A549 (cell line): ENCODE measurements around the gene DHRS7B. TPM values are rescaled to one million over a fixed set of nuclear protein-coding genes. Genes with fewer than 3 reads are reported as not detected.
"Not testable (repeated sequence)": the region's sequence is repeated elsewhere in the genome, so short reads cannot be mapped to it uniquely, and the experiment has no call there.

Experiments used
- ATAC-seq, 2 experiments: fragments of 200-7000 bp in 1 of 2; fragments of >200 bp in 1 of 2; cut with Nextera tagmentation in 1 of 2; cut with Tn5 transposase in 1 of 2; 3 replicates each; pipeline versions ENCODE4 v1.8.0 to v1.9.1; 2018 to 2020; ENCODE audit warnings: mild to moderate bottlenecking in 1 of 2, moderate library complexity in 1 of 2
- CTCF ChIA-PET: fragments of 300-600 bp; sonication (Branson Sonifier 250); formaldehyde crosslinking; extraction: SDS; loops from one replicate; lab custom pipeline; 2021; ENCODE audit warnings: antibody characterized with exemption, inconsistent platforms; lab: Yijun Ruan, JAX
- POLR2A ChIA-PET: fragments of 350-600 bp; formaldehyde crosslinking; extraction: SDS; loops from one replicate; lab custom pipeline; 2021; ENCODE audit warnings: antibody characterized with exemption, inconsistent platforms; lab: Yijun Ruan, JAX
- DNase-seq, 2 experiments: peaks; one replicate each; pipeline versions ENCODE4 v3.0.0 to v3.0.0-alpha.2; 2011 to 2016; ENCODE audit warnings: low read depth in 1 of 2, low spot score in 1 of 2
- FAIRE-seq: peaks from 2 replicates; lab custom pipeline; 2011; peaks lifted over from hg19 to GRCh38; lab: Jason Lieb, UNC
- H3K27ac ChIP-seq, 2 experiments: fragments of >200 bp; sonication (Bioruptor Twin); formaldehyde crosslinking; 3 replicates each; pipeline ENCODE4 v1.5.1; 2016 to 2017
- H3K4me1 ChIP-seq: fragments of >200 bp; sonication (Bioruptor Twin); formaldehyde crosslinking; 3 replicates; pipeline ENCODE4 v1.6.1; 2016
- H3K4me2 ChIP-seq: fragments of >200 bp; sonication (Bioruptor Twin); formaldehyde crosslinking; 3 replicates; pipeline ENCODE4 v1.6.1; 2016
- H3K4me3 ChIP-seq: fragments of >200 bp; sonication (Bioruptor Twin); formaldehyde crosslinking; 3 replicates; pipeline ENCODE4 v1.5.1; 2016
- H3K9me3 ChIP-seq: fragments of >200 bp; sonication (Bioruptor Twin); formaldehyde crosslinking; 3 replicates; pipeline ENCODE4 v1.6.1; 2016
- JUNB ChIP-seq: fragments of >200 bp; sonication (Bioruptor Twin); formaldehyde crosslinking; IDR thresholded peaks from 2 replicates; pipeline ENCODE4 v1.6.1; 2016
- KDM1A ChIP-seq: fragments of 200-600 bp; sonication (generic); IDR thresholded peaks from 2 replicates; pipeline ENCODE4 v1.6.1; 2016; ENCODE audit warnings: low read depth, mild to moderate bottlenecking
- KDM5A ChIP-seq: fragments of 200-600 bp; sonication (generic); IDR thresholded peaks from 2 replicates; pipeline ENCODE4 v1.6.1; 2016; ENCODE audit warnings: antibody characterized with exemption, mild to moderate bottlenecking
- MYC ChIP-seq: IDR thresholded peaks from 2 replicates; pipeline ENCODE4 v1.6.1; 2012; ENCODE audit warnings: mild to moderate bottlenecking, inconsistent platforms, low read length, improper control_type of control experiment, borderline replicate concordance
- NPAS2 ChIP-seq: fragments of 250-450 bp; sonication (Bioruptor Pico); IDR thresholded peaks from 2 replicates; pipeline ENCODE4 v1.8.0; 2022; ENCODE audit warnings: mild to moderate bottlenecking, moderate library complexity, borderline replicate concordance
- NR3C1 ChIP-seq: fragments of >200 bp; sonication (Bioruptor Twin); formaldehyde crosslinking; IDR thresholded peaks from 3 replicates; pipeline ENCODE4 v1.6.1; 2017
- POLR2AphosphoS2 ChIP-seq: conservative IDR thresholded peaks from 2 replicates; pipeline ENCODE4 v1.6.1; 2012; ENCODE audit warnings: low read length, improper control_type of control experiment, inconsistent platforms
- RARB ChIP-seq: fragments of 250-450 bp; sonication (Bioruptor Pico); IDR thresholded peaks from 2 replicates; pipeline ENCODE4 v1.8.0; 2021; ENCODE audit warnings: mild to moderate bottlenecking, moderate library complexity
- SREBF2 ChIP-seq: fragments of 450-650 bp; IDR thresholded peaks from 2 replicates; pipeline ENCODE4 v1.6.1; 2014; ENCODE audit warnings: mild to moderate bottlenecking, moderate library complexity
- TP53 ChIP-seq: fragments of 250-450 bp; sonication (Bioruptor Pico); IDR thresholded peaks from 2 replicates; pipeline ENCODE4 v1.5.0; 2021; ENCODE audit warnings: mild to moderate bottlenecking, moderate library complexity
- WGBS: methylation state at CpG from one replicate; pipeline ENCODE4 v1.1.6; 2017; ENCODE audit errors: missing lambda C conversion rate; 5-methylcytosine and 5-hydroxymethylcytosine counted together
- polyA plus RNA-seq, 4 experiments: library from polyadenylated mRNA; depleted of rRNA in 3 of 4; stranded (reverse); fragments of >200 nt; fragmentation: RNase III in 1 of 4; extraction: RNeasy Plus Mini Kit Qiagen cat#74134 plus additional on column Dnase treatment in 1 of 4; gene quantifications; 2 replicates in 3 of 4; 3 replicates in 1 of 4; pipeline ENCODE4 v1.2.3, GENCODE V29; 2011 to 2017
- TF ChIP-seq, protein P1 (sequence below): fragments of 150-350 bp; IDR thresholded peaks from 2 replicates; pipeline ENCODE4 v1.6.1; 2014; ENCODE audit warnings: low read depth, mild to moderate bottlenecking, low read length
- TF ChIP-seq, protein P2 (sequence below): IDR thresholded peaks from 2 replicates; pipeline ENCODE4 v1.6.1; 2012
- TF ChIP-seq, protein P3 (sequence below): fragments of >200 bp; sonication (Bioruptor Twin); formaldehyde crosslinking; IDR thresholded peaks from 3 replicates; pipeline ENCODE4 v1.6.1; 2016
- TF ChIP-seq, protein P4 (sequence below): fragments of >200 bp; sonication (Bioruptor Twin); formaldehyde crosslinking; IDR thresholded peaks from 3 replicates; pipeline ENCODE4 v1.5.1; 2016

The DHRS7B gene
- polyA plus RNA-seq, 2 of the 4 experiments (the other 2 are of a cell fraction), result 23.6 to 25.4 TPM

DNA sequence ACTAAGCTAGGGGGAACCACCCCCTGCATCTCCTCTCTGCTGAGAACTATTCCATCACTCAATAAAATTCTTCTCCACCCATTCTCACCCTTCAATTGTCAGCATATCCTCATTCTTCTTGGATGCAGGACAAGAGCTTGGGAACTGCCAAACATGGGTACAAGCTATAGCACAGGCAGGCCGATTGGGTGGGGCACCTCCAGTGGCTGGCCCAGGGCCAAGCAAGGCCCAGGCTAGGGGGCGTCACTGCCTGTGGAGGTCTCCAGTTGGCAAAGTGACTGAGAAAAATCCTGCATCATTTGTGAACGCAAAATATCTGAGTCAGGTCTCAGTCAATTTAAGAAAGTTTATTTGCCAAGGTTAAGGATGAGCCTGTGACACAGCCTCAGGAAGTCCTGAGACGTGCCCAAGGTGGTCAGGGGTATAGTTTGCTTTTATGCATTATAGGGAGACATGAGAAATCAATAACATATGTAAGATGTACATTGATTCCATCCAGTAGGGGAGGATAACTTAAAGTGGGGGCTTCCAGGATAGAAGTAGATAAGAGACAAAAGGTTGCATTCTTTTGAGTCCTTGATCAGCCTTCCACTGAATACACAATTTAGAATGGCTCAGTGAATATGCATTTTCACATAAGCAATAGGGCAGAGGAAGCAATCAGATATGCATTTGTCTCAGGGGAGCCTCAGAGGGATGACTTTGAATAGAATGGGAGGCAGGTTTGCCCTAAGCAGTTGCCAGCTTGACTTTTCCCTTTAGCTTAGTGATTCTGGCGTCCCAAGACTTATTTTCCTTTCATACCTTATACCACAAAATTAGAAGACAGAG, 21.5 kb upstream of the DHRS7B start:
- Histone ChIP-seq H3K9me3 (no peaks in the 10 kb centered on the region), H3K4me1 (no peaks in the 10 kb centered on the region), H3K4me2 (no peak overlapping the region), H3K4me3 (no peak overlapping the region), H3K27ac (no peak overlapping the region)
- ChIA-PET CTCF (interaction anchor here (1.3 kb wide), 1 partner anchor 14 kb away, joined by 10 read pairs; no protein-coding TSS in a partner anchor), POLR2A (interaction anchor here (0.6 kb wide), 1 partner anchor 14 kb away, joined by 7 read pairs; no protein-coding TSS in a partner anchor)
- FAIRE-seq (no peak), DNase-seq (no peak), ATAC-seq (no peak)
- TF ChIP-seq KDM5A (no peak), SREBF2 (no peak), TP53 (CRISPR knock-in tag) (no peak), POLR2AphosphoS2 (no peak), NR3C1 (no peak), RARB (CRISPR knock-in tag) (no peak), KDM1A (no peak), NPAS2 (CRISPR knock-in tag) (no peak), MYC (no peak)
- TF ChIP-seq, protein P1, sequence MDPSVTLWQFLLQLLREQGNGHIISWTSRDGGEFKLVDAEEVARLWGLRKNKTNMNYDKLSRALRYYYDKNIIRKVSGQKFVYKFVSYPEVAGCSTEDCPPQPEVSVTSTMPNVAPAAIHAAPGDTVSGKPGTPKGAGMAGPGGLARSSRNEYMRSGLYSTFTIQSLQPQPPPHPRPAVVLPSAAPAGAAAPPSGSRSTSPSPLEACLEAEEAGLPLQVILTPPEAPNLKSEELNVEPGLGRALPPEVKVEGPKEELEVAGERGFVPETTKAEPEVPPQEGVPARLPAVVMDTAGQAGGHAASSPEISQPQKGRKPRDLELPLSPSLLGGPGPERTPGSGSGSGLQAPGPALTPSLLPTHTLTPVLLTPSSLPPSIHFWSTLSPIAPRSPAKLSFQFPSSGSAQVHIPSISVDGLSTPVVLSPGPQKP, result no peak
- TF ChIP-seq, protein P2, sequence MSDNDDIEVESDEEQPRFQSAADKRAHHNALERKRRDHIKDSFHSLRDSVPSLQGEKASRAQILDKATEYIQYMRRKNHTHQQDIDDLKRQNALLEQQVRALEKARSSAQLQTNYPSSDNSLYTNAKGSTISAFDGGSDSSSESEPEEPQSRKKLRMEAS, result no peak
- TF ChIP-seq, protein P3, sequence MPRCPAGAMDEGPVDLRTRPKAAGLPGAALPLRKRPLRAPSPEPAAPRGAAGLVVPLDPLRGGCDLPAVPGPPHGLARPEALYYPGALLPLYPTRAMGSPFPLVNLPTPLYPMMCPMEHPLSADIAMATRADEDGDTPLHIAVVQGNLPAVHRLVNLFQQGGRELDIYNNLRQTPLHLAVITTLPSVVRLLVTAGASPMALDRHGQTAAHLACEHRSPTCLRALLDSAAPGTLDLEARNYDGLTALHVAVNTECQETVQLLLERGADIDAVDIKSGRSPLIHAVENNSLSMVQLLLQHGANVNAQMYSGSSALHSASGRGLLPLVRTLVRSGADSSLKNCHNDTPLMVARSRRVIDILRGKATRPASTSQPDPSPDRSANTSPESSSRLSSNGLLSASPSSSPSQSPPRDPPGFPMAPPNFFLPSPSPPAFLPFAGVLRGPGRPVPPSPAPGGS, result no peak
- 41% methylated on average over 5 of the region's 5 CpGs for WGBS

DNA sequence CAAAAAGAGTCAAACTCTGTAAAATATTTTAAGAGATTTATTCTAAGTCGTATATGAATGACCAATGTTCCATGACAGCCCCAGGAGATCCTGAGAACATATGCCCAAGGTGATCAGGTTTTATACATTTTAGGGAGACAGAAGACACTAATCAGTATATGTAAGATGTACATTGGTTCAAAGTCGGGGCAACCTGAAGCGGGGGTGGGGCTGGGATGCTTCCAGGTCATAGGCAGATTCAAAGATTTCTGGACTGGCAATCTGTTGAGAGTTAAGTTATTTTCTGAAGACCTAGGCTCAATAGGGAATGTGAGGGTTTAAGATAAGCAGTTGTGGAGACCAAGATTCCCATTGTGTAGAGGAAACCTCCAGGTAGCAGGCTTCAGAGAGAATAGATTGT, 20.4 kb upstream of the DHRS7B start:
- H3K4me2 ChIP-seq, result no peak overlapping the region
- no peak overlapping the region for H3K4me3 ChIP-seq
- CTCF ChIA-PET, result interaction anchor here (0.7 to 1.3 kb wide), 2 partner anchors 13 to 73 kb away, joined by 4 to 10 read pairs; no protein-coding TSS in a partner anchor
- no peak for DNase-seq
- H3K27ac ChIP-seq, result no peak overlapping the region
- no peak for TF ChIP-seq JUNB
- TF ChIP-seq, protein P4, sequence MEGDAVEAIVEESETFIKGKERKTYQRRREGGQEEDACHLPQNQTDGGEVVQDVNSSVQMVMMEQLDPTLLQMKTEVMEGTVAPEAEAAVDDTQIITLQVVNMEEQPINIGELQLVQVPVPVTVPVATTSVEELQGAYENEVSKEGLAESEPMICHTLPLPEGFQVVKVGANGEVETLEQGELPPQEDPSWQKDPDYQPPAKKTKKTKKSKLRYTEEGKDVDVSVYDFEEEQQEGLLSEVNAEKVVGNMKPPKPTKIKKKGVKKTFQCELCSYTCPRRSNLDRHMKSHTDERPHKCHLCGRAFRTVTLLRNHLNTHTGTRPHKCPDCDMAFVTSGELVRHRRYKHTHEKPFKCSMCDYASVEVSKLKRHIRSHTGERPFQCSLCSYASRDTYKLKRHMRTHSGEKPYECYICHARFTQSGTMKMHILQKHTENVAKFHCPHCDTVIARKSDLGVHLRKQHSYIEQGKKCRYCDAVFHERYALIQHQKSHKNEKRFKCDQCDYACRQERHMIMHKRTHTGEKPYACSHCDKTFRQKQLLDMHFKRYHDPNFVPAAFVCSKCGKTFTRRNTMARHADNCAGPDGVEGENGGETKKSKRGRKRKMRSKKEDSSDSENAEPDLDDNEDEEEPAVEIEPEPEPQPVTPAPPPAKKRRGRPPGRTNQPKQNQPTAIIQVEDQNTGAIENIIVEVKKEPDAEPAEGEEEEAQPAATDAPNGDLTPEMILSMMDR, result no peak
- no peak for TF ChIP-seq SREBF2
- no peaks in the 10 kb centered on the region for H3K9me3 ChIP-seq
- ATAC-seq, result no peak
- no peak for FAIRE-seq
- no peaks in the 10 kb centered on the region for H3K4me1 ChIP-seq
- POLR2A ChIA-PET, result no interaction called here
- WGBS, result 47% methylated on average over 3 of the region's 3 CpGs

DNA sequence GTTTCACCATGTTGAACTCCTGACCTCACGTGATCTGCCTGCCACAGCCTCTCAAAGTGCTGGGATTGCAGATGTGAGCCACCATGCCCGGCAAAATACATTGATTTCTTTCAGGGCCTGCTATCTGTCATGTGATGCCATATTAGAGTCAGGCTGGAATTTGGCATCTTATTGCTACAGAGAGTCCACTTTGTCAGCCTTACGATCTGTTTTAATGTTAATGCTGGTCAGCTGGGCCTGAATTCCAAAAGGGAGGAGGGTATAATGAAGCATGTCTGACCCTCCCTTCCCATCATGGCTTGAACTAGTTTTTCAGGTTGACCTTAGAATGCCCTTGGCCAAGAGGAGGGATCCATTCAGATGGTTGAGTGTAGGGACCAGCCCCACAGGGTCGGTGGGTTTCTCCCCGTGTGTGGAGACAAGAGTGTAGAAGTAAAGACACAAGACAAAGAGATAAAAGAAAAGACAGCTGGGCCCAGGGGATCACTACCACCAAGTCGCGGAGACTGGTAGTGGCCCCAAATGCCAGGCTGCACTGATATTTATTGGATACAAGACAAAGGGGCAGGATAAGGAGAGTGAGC, 19.6 kb upstream of the DHRS7B start:
- FAIRE-seq, DNase-seq, ATAC-seq, H3K4me3 ChIP-seq, POLR2A ChIA-PET, H3K4me2 ChIP-seq, H3K9me3 ChIP-seq, CTCF ChIA-PET, H3K27ac ChIP-seq, H3K4me1 ChIP-seq: not testable (repeated sequence)
- WGBS, result 76% methylated on average over 7 of the region's 7 CpGs
